Activated naive CD8-positive, alpha-beta T cell treated with anti-CD3 and anti-CD28 coated beads, Interleukin-2, amount 50 U/mL, for 24 hours (primary cell): ENCODE results near the gene CFAP73.
"Not testable (repeated sequence)": the region's sequence is repeated elsewhere in the genome, so short reads cannot be mapped to it uniquely, and the experiment has no call there.

Experiments used
- ATAC-seq: fragments of 150-1000 bp; cut with Tn5 transposase; one replicate; pipeline ENCODE4 v1.10.0; 2021
- DNase-seq: peaks from one replicate; pipeline ENCODE4 v3.0.0; 2021
- H3K27ac Mint-ChIP-seq: one replicate; pipeline ENCODE4 v1.8.0; 2021; ENCODE audit warnings: mild to moderate bottlenecking, mixed read lengths
- H3K27me3 Mint-ChIP-seq: one replicate; pipeline ENCODE4 v1.8.0; 2021; ENCODE audit warnings: mixed read lengths
- H3K36me3 Mint-ChIP-seq: one replicate; pipeline ENCODE4 v1.8.0; 2021; ENCODE audit warnings: low read depth, mixed read lengths
- H3K4me1 Mint-ChIP-seq: one replicate; pipeline ENCODE4 v1.8.0; 2021; ENCODE audit warnings: mixed read lengths
- H3K4me3 Mint-ChIP-seq: one replicate; pipeline ENCODE4 v1.8.0; 2021; ENCODE audit warnings: mild to moderate bottlenecking, moderate library complexity, mixed read lengths
- H3K9me3 Mint-ChIP-seq: one replicate; pipeline ENCODE4 v1.8.0; 2021; ENCODE audit warnings: mixed read lengths

The CFAP73 gene

GRCh38 chr12:113133036-113133435 lies 16.5 kb upstream of the CFAP73 start:
- Mint-ChIP-seq H3K36me3 (no peaks in the 10 kb centered on the region), H3K4me3 (no peak overlapping the region), H3K9me3 (no peaks in the 10 kb centered on the region), H3K27ac (no peak overlapping the region), H3K27me3 (peaks cover 3% of the 10 kb centered on the region), H3K4me1 (peaks cover 26% of the 10 kb centered on the region)
- no peak for DNase-seq
- ATAC-seq = no peak

DNA sequence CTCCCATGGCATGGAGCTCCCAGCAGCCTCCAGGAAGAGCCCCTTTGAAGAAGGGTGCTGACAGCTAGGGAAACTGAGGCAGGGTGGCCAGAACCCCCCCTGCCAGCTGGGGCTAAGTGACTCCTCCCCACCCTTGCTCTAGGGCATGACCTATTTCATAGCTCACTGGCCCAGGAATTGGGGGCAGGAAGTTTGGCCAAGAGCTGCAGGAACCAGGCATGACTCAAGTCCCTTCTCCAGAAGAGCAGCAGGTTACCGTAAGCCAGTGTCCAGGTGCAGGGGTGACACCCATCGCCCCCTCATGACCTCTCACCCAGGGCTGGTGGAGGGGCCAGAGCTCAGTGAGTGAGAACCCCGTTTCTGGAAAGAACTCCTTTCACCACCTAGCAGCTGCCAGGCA lies 15.9 kb upstream of the CFAP73 start:
- no peak for DNase-seq
- no peak overlapping the region for H3K4me3 Mint-ChIP-seq
- H3K9me3 Mint-ChIP-seq = no peaks in the 10 kb centered on the region

GRCh38 chr12:113134071-113134470 lies 15.5 kb upstream of the CFAP73 start:
- Mint-ChIP-seq H3K27ac (no peak overlapping the region), H3K4me3 (no peak overlapping the region), H3K36me3 (no peaks in the 10 kb centered on the region), H3K9me3 (no peaks in the 10 kb centered on the region), H3K27me3 (peaks cover 3% of the 10 kb centered on the region), H3K4me1 (peaks cover 26% of the 10 kb centered on the region)
- ATAC-seq (no peak), DNase-seq (no peak)

More for the DNA sequence above, 15.9 kb upstream of the CFAP73 start:
- H3K4me1 Mint-ChIP-seq = peaks cover 26% of the 10 kb centered on the region
- peaks cover 3% of the 10 kb centered on the region for H3K27me3 Mint-ChIP-seq
- no peaks in the 10 kb centered on the region for H3K36me3 Mint-ChIP-seq
- no peak overlapping the region for H3K27ac Mint-ChIP-seq
- ATAC-seq = no peak

GRCh38 chr12:113134521-113134951 lies 15.0 kb upstream of the CFAP73 start:
- DNase-seq = no peak
- Mint-ChIP-seq H3K4me1 (peaks cover 24% of the 10 kb centered on the region), H3K4me3 (peak overlapping the region; percentile 73), H3K27ac (no peak overlapping the region), H3K36me3 (no peaks in the 10 kb centered on the region), H3K27me3 (peaks cover 3% of the 10 kb centered on the region), H3K9me3 (no peaks in the 10 kb centered on the region)
- no peak for ATAC-seq

DNA sequence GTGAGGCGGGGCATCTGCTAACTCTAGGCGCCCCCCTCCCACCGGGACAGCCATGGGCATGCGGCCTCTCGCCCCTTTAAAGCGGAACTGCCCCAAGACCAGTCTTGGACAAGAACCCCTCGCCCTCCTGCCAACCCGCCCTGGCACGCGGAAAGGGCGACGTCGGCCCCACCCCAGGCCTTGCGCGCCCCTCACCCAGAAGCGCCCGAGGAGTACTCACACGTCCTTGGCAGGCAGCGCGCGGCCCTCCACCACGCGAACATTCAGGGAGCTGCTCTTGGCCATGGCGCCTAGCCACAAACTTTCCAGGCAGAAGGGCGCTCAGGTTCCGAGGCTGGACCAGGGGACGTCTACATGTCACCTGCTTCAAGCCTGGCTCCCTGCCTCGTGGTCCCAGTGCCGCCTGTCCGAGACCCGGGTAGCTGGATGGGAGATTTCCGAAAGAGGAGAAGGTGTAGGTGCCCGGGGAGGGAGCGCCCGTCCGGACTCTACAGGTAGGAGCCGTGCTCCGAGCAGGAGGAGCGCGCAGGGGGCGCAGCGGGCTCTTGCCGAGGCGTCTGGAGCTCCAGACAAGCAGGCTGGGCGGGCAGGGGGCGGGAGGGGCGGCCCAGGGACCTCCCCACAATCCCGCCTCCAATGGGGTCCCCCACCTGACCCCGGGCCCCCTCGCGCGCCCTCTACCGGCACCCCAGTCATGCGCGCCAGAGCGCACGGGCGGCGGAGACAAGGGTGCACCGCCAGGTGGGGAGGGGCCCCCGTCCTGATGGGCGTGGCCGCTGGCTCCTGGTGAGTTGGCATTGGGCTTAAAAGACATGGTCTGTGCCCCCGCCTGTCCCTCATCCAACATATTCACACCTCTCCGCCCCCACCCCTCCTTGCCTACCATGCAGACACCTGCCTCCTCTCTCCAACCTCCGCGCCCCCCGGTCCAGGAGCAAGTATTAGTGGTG lies 14.1 kb upstream of the CFAP73 start, which contains the start of gene RASAL1:
RASAL1 (minus strand) TSS at position 584 of the 950 bp plus-strand sequence; CDS start at position 285, 299 bp downstream.
- peak within 1 kb of the TSS; percentile 73 for H3K4me3 Mint-ChIP-seq
- H3K27me3 Mint-ChIP-seq = peaks cover 3% of the 10 kb centered on the region
- H3K9me3 Mint-ChIP-seq = no peaks in the 10 kb centered on the region
- H3K36me3 Mint-ChIP-seq = no peaks in the 10 kb centered on the region
- H3K27ac Mint-ChIP-seq = peak within 1 kb of the TSS; percentile 61
- peak; percentile 92 for DNase-seq
- peaks cover 21% of the 10 kb centered on the region for H3K4me1 Mint-ChIP-seq
- ATAC-seq = peak; percentile 83

- H3K4me3 Mint-ChIP-seq = peak overlapping the region; percentile 73
- H3K27ac Mint-ChIP-seq = peak overlapping the region; percentile 61
Measured at GRCh38 chr12:113136128-113136989, 13.2 kb upstream of the CFAP73 start.

DNA sequence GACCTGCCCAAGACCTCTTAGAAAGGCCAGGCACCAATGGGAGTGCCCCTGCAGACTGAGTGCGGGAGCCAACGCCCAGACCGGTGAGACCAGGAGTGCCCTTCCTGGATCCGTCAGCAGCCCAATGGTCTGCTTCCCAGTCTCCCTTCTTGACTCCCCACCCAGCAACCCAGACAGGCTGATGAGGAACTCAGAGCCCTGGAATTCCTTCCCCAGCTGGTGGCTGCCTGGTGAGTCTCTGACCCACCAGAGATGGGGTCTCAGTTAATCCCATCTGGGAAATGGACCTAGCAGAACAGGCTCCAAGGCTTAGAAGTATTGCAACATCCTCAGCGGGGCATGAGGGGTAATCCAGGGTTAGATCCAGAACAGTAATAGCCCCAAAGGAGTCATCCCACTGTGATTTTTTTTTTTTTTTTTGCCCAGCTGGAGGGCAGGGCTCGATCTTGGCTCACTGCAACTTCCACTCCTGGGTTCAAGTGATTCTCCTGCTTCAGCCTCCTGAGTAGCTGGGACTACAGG lies 12.5 kb upstream of the CFAP73 start:
- DNase-seq (no peak), ATAC-seq (no peak)
- Mint-ChIP-seq H3K27me3 (peaks cover 3% of the 10 kb centered on the region), H3K4me3 (no peak overlapping the region), H3K27ac (no peak overlapping the region), H3K9me3 (no peaks in the 10 kb centered on the region), H3K36me3 (no peaks in the 10 kb centered on the region), H3K4me1 (peaks cover 27% of the 10 kb centered on the region)

More at GRCh38 chr12:113136128-113136989, 13.2 kb upstream of the CFAP73 start:
- H3K9me3 Mint-ChIP-seq = no peaks in the 10 kb centered on the region
- DNase-seq = peak; percentile 79
- ATAC-seq = peak; percentile 72
- peaks cover 21% of the 10 kb centered on the region for H3K4me1 Mint-ChIP-seq
- H3K36me3 Mint-ChIP-seq = no peaks in the 10 kb centered on the region
- peaks cover 3% of the 10 kb centered on the region for H3K27me3 Mint-ChIP-seq

- ATAC-seq = no peak
- no peak for DNase-seq
- no peaks in the 10 kb centered on the region for H3K36me3 Mint-ChIP-seq
- peaks cover 3% of the 10 kb centered on the region for H3K27me3 Mint-ChIP-seq
- no peak overlapping the region for H3K27ac Mint-ChIP-seq
- no peaks in the 10 kb centered on the region for H3K9me3 Mint-ChIP-seq
- peaks cover 34% of the 10 kb centered on the region for H3K4me1 Mint-ChIP-seq
- H3K4me3 Mint-ChIP-seq = no peak overlapping the region
Measured at GRCh38 chr12:113137861-113138783, 11.4 kb upstream of the CFAP73 start.

DNA sequence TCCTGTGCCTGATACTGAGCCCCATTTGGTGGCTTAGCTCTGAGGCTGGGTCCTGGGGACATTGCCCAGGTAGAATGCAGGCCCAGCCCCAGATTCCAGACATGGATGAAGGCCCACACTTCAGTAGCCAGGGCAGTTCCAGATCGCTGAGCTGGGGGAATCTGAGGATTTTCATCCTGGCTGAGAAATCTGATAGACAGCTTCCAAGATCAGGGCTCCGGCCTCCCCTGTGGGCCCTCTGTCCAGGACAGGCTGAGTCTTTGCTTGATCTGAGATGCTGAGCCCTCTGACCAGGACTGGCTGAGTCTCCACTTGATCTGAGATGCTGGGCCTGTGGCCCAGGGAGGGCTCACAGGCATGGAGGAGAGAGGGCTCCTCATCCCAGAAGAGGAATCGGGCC lies 10.7 kb upstream of the CFAP73 start:
- Mint-ChIP-seq H3K27ac (no peak overlapping the region), H3K36me3 (no peaks in the 10 kb centered on the region), H3K4me3 (no peak overlapping the region), H3K9me3 (no peaks in the 10 kb centered on the region), H3K27me3 (peaks cover 3% of the 10 kb centered on the region), H3K4me1 (peaks cover 34% of the 10 kb centered on the region)
- ATAC-seq (no peak), DNase-seq (no peak)

- Mint-ChIP-seq H3K27me3 (no peaks in the 10 kb centered on the region), H3K4me1 (peaks cover 27% of the 10 kb centered on the region), H3K36me3 (no peaks in the 10 kb centered on the region), H3K9me3 (no peaks in the 10 kb centered on the region), H3K27ac (peak overlapping the region; percentile 23), H3K4me3 (no peak overlapping the region)
- DNase-seq = no peak
- ATAC-seq = no peak
Measured at GRCh38 chr12:113140706-113141105, 8.8 kb upstream of the CFAP73 start.

DNA sequence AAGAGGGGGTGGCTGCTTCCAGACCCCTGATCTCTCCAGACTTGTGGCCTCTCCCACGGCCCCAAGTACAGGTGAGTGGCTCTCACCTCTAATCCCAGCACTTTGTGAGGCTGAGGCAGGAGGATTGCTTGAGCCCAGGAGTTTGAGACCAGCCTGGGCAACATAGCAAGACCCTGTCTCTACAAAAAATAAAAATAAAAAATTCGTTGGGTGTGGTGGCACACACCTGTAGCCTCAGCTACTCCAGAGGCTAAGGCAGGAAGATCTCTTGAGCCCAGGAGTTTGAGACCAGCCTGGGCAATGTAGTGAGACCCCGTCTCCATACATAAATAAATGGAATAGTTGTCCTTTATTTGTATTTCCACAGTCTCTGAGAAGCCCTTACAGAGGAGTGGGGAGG lies 7.8 kb upstream of the CFAP73 start:
- Mint-ChIP-seq H3K4me1 (peaks cover 17% of the 10 kb centered on the region), H3K27ac (peak overlapping the region; percentile 82)
- H3K4me3 Mint-ChIP-seq, H3K27me3 Mint-ChIP-seq, DNase-seq, ATAC-seq, H3K36me3 Mint-ChIP-seq, H3K9me3 Mint-ChIP-seq: not testable (repeated sequence)

- H3K27ac Mint-ChIP-seq = peak overlapping the region; percentile 82
- H3K9me3 Mint-ChIP-seq = no peaks in the 10 kb centered on the region
- peaks cover 15% of the 10 kb centered on the region for H3K4me1 Mint-ChIP-seq
- no peak overlapping the region for H3K4me3 Mint-ChIP-seq
- no peaks in the 10 kb centered on the region for H3K36me3 Mint-ChIP-seq
- DNase-seq (peak; percentile 36), ATAC-seq (peak; percentile 94)
- H3K27me3 Mint-ChIP-seq = no peaks in the 10 kb centered on the region
Measured at GRCh38 chr12:113142173-113142885, 7.2 kb upstream of the CFAP73 start.

DNA sequence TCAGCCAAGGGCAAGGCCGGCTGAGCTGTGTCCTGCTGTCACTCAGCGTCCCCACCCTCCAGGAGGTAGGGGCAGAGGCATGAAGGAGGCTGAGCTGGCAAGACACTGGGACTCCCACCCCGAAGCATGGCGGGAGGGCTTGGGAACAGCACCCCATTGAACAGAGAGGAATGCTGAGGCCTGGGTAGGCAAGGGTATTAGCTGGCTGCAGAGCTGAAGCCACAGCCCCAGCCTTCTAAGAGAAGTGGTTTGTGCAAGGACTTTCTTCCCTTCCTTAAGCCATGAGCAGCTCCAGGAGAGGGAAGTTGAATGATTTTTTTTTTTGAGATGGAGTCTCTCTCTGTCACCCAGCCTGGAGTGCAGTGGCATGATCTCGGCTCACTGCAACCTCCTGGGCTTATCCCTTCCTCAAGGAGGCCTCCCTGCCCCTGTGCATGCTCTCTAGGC lies 6.6 kb upstream of the CFAP73 start:
- DNase-seq (no peak), ATAC-seq (no peak)
- no peak overlapping the region for H3K4me3 Mint-ChIP-seq

More for the DNA sequence above, 6.6 kb upstream of the CFAP73 start:
- H3K4me1 Mint-ChIP-seq = peaks cover 15% of the 10 kb centered on the region
- peak overlapping the region; percentile 82 for H3K27ac Mint-ChIP-seq
- no peaks in the 10 kb centered on the region for H3K9me3 Mint-ChIP-seq
- H3K27me3 Mint-ChIP-seq = no peaks in the 10 kb centered on the region
- H3K36me3 Mint-ChIP-seq = no peaks in the 10 kb centered on the region
